A204.1 (cell line): ENCODE results near the gene PCDHB7.
"Not testable (repeated sequence)": the region's sequence is repeated elsewhere in the genome, so short reads cannot be mapped to it uniquely, and the experiment has no call there.

Source experiments
- FAIRE-seq: peaks from 2 replicates; lab custom pipeline; 2012; peaks lifted over from hg19 to GRCh38; lab: Jason Lieb, UNC

PCDHB7 gene

DNA sequence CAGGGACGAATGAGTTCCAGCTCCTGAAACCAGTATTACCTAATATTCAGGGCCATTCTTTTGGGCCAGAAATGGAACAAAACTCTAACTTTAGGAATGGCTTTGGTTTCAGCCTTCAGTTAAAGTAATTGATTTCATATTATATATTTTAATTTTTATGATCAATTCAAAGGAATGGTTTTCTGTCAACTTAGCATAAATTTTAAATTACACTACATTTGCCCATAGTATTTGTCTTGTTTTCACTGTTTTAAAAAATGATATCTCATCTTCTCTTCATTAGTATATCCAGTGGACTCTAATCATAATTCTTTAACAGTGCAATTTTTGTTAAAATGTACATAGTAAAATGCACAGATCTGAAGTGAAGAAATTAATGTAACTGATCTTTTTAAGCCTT is 7.9 kb downstream of the PCDHB7 start:
- no peak for FAIRE-seq

DNA sequence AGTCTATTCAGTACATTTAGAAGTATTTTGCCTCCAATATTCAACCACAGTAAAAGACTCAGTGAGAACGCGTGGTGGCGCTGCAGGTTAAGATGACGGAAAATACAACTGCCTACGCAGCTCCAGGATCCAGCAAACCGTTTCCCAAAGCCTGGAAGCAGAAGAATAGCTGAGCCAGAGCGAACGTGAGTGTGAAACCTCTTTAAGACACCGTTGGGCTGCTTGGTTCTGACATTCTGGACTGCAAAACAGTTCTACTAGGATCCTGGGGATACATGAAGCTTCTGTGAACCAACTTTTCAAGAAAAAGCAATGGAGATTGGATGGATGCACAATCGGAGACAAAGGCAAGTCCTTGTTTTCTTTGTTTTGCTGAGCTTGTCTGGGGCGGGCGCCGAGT is 9.8 kb downstream of the PCDHB7 start, which contains the start of gene PCDHB16:
PCDHB16 (plus strand) TSS at position 140 of the 400 bp plus-strand sequence; CDS start at position 313, 173 bp downstream.
- FAIRE-seq = peak; percentile 95

DNA sequence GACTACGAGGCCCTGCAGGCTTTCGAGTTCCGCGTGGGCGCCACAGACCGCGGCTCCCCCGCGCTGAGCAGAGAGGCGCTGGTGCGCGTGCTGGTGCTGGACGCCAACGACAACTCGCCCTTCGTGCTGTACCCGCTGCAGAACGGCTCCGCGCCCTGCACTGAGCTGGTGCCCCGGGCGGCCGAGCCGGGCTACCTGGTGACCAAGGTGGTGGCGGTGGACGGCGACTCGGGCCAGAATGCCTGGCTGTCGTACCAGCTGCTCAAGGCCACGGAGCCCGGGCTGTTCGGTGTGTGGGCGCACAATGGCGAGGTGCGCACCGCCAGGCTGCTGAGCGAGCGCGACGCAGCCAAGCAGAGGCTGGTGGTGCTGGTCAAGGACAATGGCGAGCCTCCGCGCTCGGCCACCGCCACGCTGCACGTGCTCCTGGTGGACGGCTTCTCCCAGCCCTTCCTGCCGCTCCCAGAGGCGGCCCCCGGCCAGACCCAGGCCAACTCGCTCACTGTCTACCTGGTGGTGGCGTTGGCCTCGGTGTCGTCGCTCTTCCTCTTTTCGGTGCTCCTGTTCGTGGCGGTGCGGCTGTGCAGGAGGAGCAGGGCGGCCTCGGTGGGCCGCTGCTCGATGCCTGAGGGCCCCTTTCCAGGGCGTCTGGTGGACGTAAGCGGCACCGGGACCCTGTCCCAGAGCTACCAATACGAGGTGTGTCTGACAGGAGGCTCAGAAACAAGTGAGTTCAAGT is 11.8 kb downstream of the PCDHB7 start:
- FAIRE-seq = not testable (repeated sequence)

DNA sequence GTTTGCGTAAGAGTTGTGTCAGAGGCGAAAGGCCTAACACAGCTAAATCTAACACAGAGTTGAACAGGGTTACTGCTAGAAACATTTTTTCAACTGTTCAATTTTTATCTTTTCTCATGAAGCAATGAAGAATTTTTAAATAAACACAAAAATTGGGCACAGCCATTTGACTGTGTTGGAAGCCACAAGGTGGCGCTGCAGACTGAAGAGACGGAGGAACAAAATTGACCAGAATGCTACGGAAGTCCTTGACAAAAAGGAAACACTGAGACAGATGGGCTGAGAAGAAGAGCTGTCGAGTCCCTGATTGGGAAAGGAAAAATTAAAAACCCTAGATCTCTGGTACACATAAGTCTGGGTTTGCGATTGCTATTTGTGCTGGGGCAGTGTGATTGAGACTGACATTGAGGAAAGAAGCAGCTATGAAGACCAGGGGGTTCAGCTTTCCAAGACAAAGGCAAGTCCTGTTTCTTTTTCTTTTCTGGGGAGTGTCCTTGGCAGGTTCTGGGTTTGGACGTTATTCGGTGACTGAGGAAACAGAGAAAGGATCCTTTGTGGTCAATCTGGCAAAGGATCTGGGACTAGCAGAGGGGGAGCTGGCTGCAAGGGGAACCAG is 14.6 kb downstream of the PCDHB7 start, which contains the start of gene PCDHB9:
PCDHB9 (plus strand) TSS at position 265 of the 616 bp plus-strand sequence; CDS start at position 423, 158 bp downstream.
- no peak for FAIRE-seq

DNA sequence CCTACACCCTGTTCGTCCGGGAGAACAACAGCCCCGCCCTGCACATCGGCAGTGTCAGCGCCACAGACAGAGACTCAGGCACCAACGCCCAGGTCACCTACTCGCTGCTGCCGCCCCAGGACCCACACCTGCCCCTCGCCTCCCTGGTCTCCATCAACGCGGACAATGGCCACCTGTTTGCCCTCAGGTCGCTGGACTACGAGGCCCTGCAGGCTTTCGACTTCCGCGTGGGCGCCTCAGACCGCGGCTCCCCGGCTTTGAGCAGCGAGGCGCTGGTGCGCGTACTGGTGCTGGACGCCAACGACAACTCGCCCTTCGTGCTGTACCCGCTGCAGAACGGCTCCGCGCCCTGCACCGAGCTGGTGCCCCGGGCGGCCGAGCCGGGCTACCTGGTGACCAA is 16.2 kb downstream of the PCDHB7 start:
- FAIRE-seq = not testable (repeated sequence)

DNA sequence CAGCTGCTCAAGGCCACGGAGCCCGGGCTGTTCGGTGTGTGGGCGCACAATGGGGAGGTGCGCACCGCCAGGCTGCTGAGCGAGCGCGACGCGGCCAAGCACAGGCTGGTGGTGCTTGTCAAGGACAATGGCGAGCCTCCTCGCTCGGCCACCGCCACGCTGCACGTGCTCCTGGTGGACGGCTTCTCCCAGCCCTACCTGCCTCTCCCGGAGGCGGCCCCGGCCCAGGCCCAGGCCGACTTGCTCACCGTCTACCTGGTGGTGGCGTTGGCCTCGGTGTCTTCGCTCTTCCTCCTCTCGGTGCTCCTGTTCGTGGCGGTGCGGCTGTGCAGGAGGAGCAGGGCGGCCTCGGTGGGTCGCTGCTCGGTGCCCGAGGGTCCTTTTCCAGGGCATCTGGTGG is 16.7 kb downstream of the PCDHB7 start:
- not testable (repeated sequence) for FAIRE-seq

DNA sequence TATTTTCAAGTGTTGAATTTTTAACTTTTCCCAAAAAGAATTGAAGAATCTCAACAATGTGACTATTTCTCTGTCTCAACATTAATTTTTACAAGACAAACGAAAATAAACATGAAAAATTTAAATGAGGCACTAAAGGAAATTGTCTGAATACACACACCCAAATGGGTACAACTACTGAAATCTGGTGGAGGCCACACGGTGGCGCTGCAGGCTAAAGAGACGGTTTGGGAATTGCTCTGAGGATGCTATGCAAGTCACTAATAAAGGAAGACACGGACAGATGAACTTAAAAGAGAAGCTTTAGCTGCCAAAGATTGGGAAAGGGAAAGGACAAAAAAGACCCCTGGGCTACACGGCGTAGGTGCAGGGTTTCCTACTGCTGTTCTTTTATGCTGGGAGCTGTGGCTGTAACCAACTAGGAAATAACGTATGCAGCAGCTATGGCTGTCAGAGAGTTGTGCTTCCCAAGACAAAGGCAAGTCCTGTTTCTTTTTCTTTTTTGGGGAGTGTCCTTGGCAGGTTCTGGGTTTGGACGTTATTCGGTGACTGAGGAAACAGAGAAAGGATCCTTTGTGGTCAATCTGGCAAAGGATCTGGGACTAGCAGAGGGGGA is 19.8 kb downstream of the PCDHB7 start, which contains the start of gene PCDHB10:
PCDHB10 (plus strand) TSS at position 244 of the 616 bp plus-strand sequence; CDS start at position 444, 200 bp downstream.
- no peak for FAIRE-seq

DNA sequence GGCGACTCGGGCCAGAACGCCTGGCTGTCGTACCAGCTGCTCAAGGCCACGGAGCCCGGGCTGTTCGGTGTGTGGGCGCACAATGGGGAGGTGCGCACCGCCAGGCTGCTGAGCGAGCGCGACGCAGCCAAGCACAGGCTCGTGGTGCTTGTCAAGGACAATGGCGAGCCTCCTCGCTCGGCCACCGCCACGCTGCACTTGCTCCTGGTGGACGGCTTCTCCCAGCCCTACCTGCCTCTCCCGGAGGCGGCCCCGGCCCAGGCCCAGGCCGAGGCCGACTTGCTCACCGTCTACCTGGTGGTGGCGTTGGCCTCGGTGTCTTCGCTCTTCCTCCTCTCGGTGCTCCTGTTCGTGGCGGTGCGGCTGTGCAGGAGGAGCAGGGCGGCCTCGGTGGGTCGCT is 21.9 kb downstream of the PCDHB7 start:
- not testable (repeated sequence) for FAIRE-seq

DNA sequence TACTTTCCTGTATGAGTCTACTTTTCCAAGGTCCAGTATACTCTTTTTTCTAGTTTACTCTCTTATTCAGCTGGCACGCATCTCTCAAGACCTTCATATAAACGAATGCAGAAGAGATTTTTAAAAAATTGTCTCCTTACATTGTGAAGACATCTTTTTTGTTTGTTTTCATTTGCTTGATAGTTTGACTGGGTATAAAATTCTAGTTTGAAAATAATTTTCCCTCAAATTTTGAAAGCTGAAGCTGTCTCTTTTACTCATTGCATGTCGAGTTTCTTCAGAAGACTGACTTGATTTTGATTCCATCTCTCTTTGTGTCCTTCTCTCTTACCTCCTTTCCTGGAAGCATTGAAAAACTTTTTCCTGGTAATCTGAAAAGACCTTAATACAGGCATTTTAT is 23.9 kb downstream of the PCDHB7 start:
- no peak for FAIRE-seq

DNA sequence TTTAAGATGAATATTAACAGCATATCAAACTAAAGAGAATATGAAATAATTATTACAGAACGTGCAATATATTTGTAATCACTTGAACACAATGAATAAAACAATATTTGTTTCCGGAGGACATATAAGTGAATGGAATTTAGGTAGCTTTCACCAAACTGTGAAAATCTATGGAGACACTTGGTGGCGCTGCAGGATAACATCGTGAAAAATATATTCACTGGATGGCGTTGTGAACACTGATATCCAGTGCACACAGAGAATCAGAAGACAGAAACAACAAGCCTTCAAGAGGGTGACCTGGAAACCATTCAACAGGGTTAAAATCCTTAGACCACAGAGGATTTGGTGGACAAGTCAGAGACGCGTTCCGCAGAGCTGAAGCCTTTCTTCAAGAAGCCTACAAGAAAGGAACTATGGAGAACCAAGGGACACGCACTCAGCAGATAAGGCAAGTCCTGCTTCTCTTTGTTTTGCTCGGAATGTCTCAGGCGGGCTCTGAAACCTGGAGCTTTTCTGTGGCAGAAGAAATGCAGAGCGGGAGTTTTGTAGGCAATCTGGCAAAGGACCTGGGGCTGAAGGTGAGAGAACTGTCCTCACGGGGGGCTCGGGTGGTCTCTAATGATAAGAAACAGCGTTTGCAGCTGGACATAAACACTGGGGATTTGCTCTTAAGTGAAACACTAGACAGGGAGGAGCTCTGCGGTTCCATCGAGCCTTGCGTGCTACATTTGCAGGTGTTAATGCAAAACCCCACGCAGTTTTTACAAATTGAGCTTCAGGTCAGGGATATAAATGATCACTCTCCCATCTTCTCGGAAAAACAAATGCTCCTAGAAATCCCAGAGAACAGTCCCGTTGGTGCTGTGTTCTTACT is 27.2 kb downstream of the PCDHB7 start, which contains the start of gene PCDHB11:
PCDHB11 (plus strand) TSS at position 269 of the 877 bp plus-strand sequence; CDS start at position 417, 148 bp downstream.
- FAIRE-seq = peak; percentile 89

DNA sequence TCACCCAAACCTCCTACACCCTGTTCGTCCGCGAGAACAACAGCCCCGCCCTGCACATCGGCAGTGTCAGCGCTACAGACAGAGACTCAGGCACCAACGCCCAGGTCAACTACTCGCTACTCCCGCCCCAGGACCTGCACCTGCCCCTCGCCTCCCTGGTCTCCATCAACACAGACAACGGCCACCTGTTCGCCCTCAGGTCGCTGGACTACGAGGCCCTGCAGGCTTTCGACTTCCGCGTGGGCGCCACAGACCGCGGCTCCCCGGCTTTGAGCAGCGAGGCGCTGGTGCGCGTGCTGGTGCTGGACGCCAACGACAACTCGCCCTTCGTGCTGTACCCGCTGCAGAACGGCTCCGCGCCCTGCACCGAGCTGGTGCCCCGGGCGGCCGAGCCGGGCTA is 28.7 kb downstream of the PCDHB7 start:
- FAIRE-seq = not testable (repeated sequence)

DNA sequence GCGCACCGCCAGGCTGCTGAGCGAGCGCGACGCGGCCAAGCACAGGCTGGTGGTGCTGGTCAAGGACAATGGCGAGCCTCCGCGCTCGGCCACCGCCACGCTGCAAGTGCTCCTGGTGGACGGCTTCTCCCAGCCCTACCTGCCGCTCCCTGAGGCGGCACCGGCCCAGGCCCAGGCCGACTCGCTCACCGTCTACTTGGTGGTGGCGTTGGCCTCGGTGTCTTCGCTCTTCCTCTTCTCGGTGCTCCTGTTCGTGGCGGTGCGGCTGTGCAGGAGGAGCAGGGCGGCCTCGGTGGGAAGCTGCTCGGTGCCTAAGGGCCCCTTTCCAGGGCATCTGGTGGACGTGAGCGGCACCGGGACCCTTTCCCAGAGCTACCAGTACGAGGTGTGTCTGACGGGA is 29.2 kb downstream of the PCDHB7 start:
- FAIRE-seq = not testable (repeated sequence)

DNA sequence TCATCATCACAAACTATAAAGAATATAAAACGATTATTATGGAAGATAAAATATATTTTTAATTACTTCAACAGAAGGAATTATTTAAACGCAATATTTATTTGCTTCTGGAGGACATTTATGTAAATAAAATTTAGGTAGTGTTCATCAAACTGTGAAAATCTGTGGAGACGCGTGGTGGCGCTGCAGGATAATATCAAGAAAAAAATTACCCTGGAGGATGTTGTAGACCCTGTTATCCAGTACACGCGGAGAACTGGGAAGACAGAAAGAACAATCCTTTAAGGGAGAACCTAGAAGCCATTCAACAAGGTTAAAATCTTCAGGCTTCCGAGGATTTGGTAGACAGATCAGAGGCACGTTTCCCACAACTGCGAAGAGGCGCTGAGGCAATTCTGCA is 36.0 kb downstream of the PCDHB7 start, which contains the start of gene PCDHB12:
PCDHB12 (plus strand) TSS at position 242 of the 400 bp plus-strand sequence. CDS start 189 bp downstream, outside the sequence.
- no peak for FAIRE-seq

DNA sequence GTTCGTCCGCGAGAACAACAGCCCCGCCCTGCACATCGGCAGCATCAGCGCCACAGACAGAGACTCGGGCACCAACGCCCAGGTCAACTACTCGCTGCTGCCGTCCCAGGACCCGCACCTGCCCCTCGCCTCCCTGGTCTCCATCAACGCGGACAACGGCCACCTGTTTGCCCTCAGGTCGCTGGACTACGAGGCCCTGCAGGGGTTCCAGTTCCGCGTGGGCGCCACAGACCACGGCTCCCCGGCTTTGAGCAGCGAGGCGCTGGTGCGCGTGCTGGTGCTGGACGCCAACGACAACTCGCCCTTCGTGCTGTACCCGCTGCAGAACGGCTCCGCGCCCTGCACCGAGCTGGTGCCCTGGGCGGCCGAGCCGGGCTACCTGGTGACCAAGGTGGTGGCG is 37.8 kb downstream of the PCDHB7 start:
- not testable (repeated sequence) for FAIRE-seq

DNA sequence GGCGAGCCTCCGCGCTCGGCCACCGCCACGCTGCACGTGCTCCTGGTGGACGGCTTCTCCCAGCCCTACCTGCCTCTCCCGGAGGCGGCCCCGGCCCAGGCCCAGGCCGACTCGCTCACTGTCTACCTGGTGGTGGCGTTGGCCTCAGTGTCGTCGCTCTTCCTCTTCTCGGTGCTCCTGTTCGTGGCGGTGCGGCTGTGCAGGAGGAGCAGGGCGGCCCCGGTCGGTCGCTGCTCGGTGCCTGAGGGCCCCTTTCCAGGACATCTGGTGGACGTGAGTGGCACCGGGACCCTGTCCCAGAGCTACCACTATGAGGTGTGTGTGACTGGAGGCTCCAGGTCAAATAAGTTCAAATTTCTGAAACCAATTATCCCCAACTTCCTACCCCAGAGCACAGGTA is 38.4 kb downstream of the PCDHB7 start:
- FAIRE-seq = not testable (repeated sequence)

DNA sequence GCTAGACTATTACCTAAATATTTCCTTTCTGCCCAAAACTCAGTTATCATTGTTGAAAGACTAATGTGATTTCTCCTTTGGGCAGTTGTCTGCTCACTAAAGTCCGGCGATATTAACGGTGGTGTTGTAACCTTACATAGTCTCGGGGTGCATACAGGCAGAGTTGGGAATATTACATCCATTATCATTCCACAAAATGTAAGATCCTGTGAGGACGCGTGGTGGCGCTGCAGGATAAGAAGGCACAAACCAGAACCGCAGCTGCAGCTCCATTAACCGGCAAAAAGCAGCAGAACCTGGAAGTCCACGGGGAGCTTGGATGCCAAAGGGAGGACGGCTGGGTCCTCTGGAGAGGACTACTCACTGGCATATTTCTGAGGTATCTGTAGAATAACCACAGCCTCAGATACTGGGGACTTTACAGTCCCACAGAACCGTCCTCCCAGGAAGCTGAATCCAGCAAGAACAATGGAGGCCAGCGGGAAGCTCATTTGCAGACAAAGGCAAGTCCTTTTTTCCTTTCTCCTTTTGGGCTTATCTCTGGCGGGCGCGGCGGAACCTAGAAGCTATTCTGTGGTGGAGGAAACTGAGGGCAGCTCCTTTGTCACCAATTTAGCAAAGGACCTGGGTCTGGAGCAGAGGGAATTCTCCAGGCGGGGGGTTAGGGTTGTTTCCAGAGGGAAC is 41.4 kb downstream of the PCDHB7 start, which contains the start of gene PCDHB13:
PCDHB13 (plus strand) TSS at position 264 of the 684 bp plus-strand sequence; CDS start at position 469, 205 bp downstream.
- not testable (repeated sequence) for FAIRE-seq

DNA sequence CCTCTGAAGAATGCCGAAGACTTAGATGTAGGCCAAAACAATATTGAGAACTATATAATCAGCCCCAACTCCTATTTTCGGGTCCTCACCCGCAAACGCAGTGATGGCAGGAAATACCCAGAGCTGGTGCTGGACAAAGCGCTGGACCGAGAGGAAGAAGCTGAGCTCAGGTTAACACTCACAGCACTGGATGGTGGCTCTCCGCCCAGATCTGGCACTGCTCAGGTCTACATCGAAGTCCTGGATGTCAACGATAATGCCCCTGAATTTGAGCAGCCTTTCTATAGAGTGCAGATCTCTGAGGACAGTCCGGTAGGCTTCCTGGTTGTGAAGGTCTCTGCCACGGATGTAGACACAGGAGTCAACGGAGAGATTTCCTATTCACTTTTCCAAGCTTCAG is 42.1 kb downstream of the PCDHB7 start:
- not testable (repeated sequence) for FAIRE-seq

DNA sequence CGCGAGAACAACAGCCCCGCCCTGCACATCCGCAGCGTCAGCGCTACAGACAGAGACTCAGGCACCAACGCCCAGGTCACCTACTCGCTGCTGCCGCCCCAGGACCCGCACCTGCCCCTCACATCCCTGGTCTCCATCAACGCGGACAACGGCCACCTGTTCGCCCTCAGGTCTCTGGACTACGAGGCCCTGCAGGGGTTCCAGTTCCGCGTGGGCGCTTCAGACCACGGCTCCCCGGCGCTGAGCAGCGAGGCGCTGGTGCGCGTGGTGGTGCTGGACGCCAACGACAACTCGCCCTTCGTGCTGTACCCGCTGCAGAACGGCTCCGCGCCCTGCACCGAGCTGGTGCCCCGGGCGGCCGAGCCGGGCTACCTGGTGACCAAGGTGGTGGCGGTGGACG is 43.1 kb downstream of the PCDHB7 start:
- FAIRE-seq = not testable (repeated sequence)

DNA sequence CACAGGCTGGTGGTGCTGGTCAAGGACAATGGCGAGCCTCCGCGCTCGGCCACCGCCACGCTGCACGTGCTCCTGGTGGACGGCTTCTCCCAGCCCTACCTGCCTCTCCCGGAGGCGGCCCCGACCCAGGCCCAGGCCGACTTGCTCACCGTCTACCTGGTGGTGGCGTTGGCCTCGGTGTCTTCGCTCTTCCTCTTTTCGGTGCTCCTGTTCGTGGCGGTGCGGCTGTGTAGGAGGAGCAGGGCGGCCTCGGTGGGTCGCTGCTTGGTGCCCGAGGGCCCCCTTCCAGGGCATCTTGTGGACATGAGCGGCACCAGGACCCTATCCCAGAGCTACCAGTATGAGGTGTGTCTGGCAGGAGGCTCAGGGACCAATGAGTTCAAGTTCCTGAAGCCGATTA is 43.6 kb downstream of the PCDHB7 start:
- not testable (repeated sequence) for FAIRE-seq

DNA sequence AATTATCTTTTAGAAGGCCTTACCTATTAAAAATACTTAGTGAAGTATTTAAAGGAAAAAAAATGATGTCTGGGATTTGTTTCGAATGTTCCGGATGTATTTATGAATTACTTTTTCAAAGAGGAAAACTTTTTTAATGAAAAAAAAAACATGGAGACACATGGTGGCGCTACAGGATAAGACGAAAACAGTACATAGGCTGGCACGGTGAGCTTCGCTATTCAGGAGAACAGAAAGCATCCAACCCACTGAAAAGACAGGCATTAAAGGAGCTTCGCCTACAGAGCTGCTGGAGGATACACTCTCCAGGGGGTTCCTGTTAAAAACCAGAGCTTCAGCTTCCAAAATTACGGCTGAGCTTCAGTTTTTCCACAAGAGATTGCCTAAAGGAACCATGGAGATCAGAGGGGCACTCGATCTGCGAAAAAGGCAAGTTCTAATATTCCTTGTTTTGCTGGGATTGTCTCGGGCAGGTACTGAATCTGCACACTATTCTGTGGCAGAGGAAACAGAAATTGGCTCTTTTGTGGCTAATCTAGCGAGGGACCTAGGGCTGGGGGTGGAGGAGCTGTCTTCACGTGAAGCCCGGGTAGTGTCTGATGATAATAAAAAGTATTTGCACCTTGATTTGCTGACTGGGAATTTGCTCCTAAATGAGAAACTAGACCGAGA is 50.8 kb downstream of the PCDHB7 start, which contains the start of gene PCDHB14:
PCDHB14 (plus strand) TSS at position 232 of the 672 bp plus-strand sequence; CDS start at position 395, 163 bp downstream.
- FAIRE-seq = peak; percentile 98
